GDM1 (cell line): ENCODE results near the gene FOXO3.
"Not testable (repeated sequence)": the region's sequence is repeated elsewhere in the genome, so short reads cannot be mapped to it uniquely, and the experiment has no call there.

Experiments used
- DNase-seq: peaks from one replicate; lab custom pipeline; 2025; lab: John Stamatoyannopoulos, UW

FOXO3 gene

GRCh38 chr6:108556250-108556649 lies 4.5 kb upstream of the FOXO3 start:
- DNase-seq = no peak

- DNase-seq = no peak
Measured at GRCh38 chr6:108556866-108557493, 3.7 kb upstream of the FOXO3 start.

GRCh38 chr6:108557494-108558371 lies 3.0 kb upstream of the FOXO3 start:
- DNase-seq = peak; percentile 76

GRCh38 chr6:108558372-108559096 lies 2.2 kb upstream of the FOXO3 start:
- peak; percentile 99 for DNase-seq

- peak; percentile 93 for DNase-seq
Measured at GRCh38 chr6:108559097-108559883, 1.4 kb upstream of the FOXO3 start.

- DNase-seq = peak; percentile 54
Measured at GRCh38 chr6:108559884-108560462, 744 bp upstream of the FOXO3 start.

- DNase-seq = not testable (repeated sequence)
Measured at GRCh38 chr6:108561309-108561647, 561 bp downstream of the FOXO3 start.

GRCh38 chr6:108561742-108562502 lies 1.2 kb downstream of the FOXO3 start:
- DNase-seq = no peak

GRCh38 chr6:108562503-108562993 lies 1.8 kb downstream of the FOXO3 start:
- DNase-seq = no peak

GRCh38 chr6:108563292-108563691 lies 2.6 kb downstream of the FOXO3 start:
- DNase-seq = no peak

- DNase-seq = no peak
Measured at GRCh38 chr6:108564178-108564577, 3.5 kb downstream of the FOXO3 start.

GRCh38 chr6:108565091-108565766 lies 4.5 kb downstream of the FOXO3 start:
- DNase-seq = peak; percentile 23

- peak; percentile 44 for DNase-seq
Measured at GRCh38 chr6:108565893-108566292, 5.2 kb downstream of the FOXO3 start.

- DNase-seq = no peak
Measured at GRCh38 chr6:108566406-108566805, 5.7 kb downstream of the FOXO3 start.

GRCh38 chr6:108568101-108568500 lies 7.4 kb downstream of the FOXO3 start:
- DNase-seq = no peak

GRCh38 chr6:108568551-108569305 lies 8.0 kb downstream of the FOXO3 start:
- no peak for DNase-seq

GRCh38 chr6:108570517-108570916 lies 9.8 kb downstream of the FOXO3 start:
- no peak for DNase-seq

GRCh38 chr6:108574457-108575141 lies 13.9 kb downstream of the FOXO3 start:
- no peak for DNase-seq
